G401 (cell line): ENCODE data around the gene MCL1. TPM values are rescaled to one million over a fixed set of nuclear protein-coding genes. Genes with fewer than 3 reads are reported as not detected.

Experiments used
- total RNA-seq: library from RNA; depleted of rRNA; stranded (reverse); fragments of >200 nt; shearing (Covaris generic); gene quantifications from 2 replicates; pipeline ENCODE4 v1.2.3, GENCODE V29; 2014; rRNA removed

The MCL1 gene
- total RNA-seq, 1 experiment from 2014 or later: 129 TPM

Other genes starting within 250 kb of the MCL1 start
- 5.4 and 5.6 TPM in 2 replicates for gene RPRD2, start 215.5 kb downstream of the MCL1 start, total RNA-seq
- 34.6 and 36.7 TPM in 2 replicates for gene TARS2, start 92.2 kb downstream of the MCL1 start, total RNA-seq
- 44.5 and 60.0 TPM in 2 replicates for gene ECM1, start 71.5 kb downstream of the MCL1 start, total RNA-seq
- 2.2 TPM in 1 of 2 replicates, not detected in the other for gene FALEC, start 63.9 kb downstream of the MCL1 start, total RNA-seq
- 20.0 and 22.9 TPM in 2 replicates for gene ADAMTSL4, start 30.2 kb downstream of the MCL1 start, total RNA-seq
- 219 and 372 TPM in 2 replicates for gene ENSA, start 50.0 kb upstream of the MCL1 start, total RNA-seq
- gene GOLPH3L, start 117.5 kb upstream of the MCL1 start, total RNA-seq: 4.4 and 11.1 TPM in 2 replicates
- not detected in 2 replicates for gene HORMAD1, start 141.3 kb upstream of the MCL1 start, total RNA-seq
- not detected in 2 replicates for gene CTSS, start 186.2 kb upstream of the MCL1 start, total RNA-seq
- 0.55 and 8.6 TPM in 2 replicates for gene CTSK, start 228.7 kb upstream of the MCL1 start, total RNA-seq